Epithelial cell of esophagus (primary cell): ENCODE results near the gene OR10K1.
"Not testable (repeated sequence)": the region's sequence is repeated elsewhere in the genome, so short reads cannot be mapped to it uniquely, and the experiment has no call there.

Experiments used
- DNase-seq: peaks from one replicate; pipeline ENCODE4 v3.0.0; 2010; ENCODE audit warnings: low read depth
- H3K4me3 ChIP-seq: 2 replicates; pipeline ENCODE4 v1.5.1; 2011; ENCODE audit warnings: mild to moderate bottlenecking, low read length, control low read depth
- CTCF ChIP-seq: IDR thresholded peaks from 2 replicates; pipeline ENCODE4 v1.5.1; 2011; ENCODE audit warnings: low read depth, mild to moderate bottlenecking, low read length, control low read depth, inconsistent platforms; ENCODE audit not compliant: insufficient read depth; ENCODE audit errors: missing control alignments

Gene OR10K1

GRCh38 chr1:158461534-158461933 lies at the start of gene OR10K1:
OR10K1 (plus strand) TSS chr1:158461834; CDS start chr1:158465562, 3,728 bp downstream.
- TF ChIP-seq CTCF, result no peak
- no peak within 1 kb of the TSS for H3K4me3 ChIP-seq
- DNase-seq, result no peak

- no peak for DNase-seq
- TF ChIP-seq CTCF, result no peak
- no peak overlapping the region for H3K4me3 ChIP-seq
Observed at GRCh38 chr1:158414651-158415345, 46.8 kb upstream of the OR10K1 start.

- H3K4me3 ChIP-seq, result no peak overlapping the region
- DNase-seq, result no peak
- no peak for TF ChIP-seq CTCF
Observed at GRCh38 chr1:158417586-158417985, 44.0 kb upstream of the OR10K1 start.

- no peak for TF ChIP-seq CTCF
- H3K4me3 ChIP-seq, result no peak overlapping the region
- DNase-seq, result no peak
Observed at GRCh38 chr1:158422212-158422611, 39.4 kb upstream of the OR10K1 start.

- no peak for TF ChIP-seq CTCF
Observed at GRCh38 chr1:158425027-158425426, 36.6 kb upstream of the OR10K1 start.

GRCh38 chr1:158426137-158426536 lies 35.5 kb upstream of the OR10K1 start, which contains the start of gene OR10K2:
OR10K2 (minus strand) TSS chr1:158426237; CDS start chr1:158420866, 5,371 bp downstream.
- no peak for DNase-seq
- no peak for TF ChIP-seq CTCF
- H3K4me3 ChIP-seq, result no peak within 1 kb of the TSS

More at GRCh38 chr1:158425027-158425426, 36.6 kb upstream of the OR10K1 start:
- H3K4me3 ChIP-seq, result no peak overlapping the region
- DNase-seq, result no peak

- not testable (repeated sequence) for DNase-seq, H3K4me3 ChIP-seq
Observed at GRCh38 chr1:158430163-158430562, 31.5 kb upstream of the OR10K1 start.
